Breast epithelium (tissue), 4 donors: ENCODE measurements around the gene GNG7. TPM values are rescaled to one million over a fixed set of nuclear protein-coding genes. Genes with fewer than 3 reads are reported as not detected.

Experiments
- DNase-seq, 2 donors: peaks; one replicate each; pipeline ENCODE4 v3.0.0-alpha.2; 2019; ENCODE audit warnings: low spot score in 2 of 2
- H3K27ac ChIP-seq, 2 donors: fragments of 200-600 bp; sonication (generic) in 1 of 2; one replicate each; pipeline ENCODE4 v1.5.1; 2016 to 2019; ENCODE audit warnings: mild to moderate bottlenecking in 1 of 2
- H3K27me3 ChIP-seq, 2 donors: fragments of 200-600 bp; sonication (generic) in 1 of 2; one replicate each; pipeline versions ENCODE4 v1.5.1 to v1.6.0; 2017 to 2019; ENCODE audit warnings: control low read depth in 1 of 2, mild to moderate bottlenecking in 1 of 2
- H3K36me3 ChIP-seq: fragments of 200-600 bp; one replicate; pipeline ENCODE4 v1.5.1; 2019
- H3K4me1 ChIP-seq, 2 donors: fragments of 200-600 bp; sonication (generic); one replicate each; pipeline ENCODE4 v1.5.1; 2016 to 2019; ENCODE audit warnings: control low read depth in 1 of 2
- H3K4me3 ChIP-seq, 3 donors: fragments of 200-600 bp; sonication (generic); 1 replicate in 2 of 3; 2 replicates in 1 of 3; pipeline ENCODE4 v1.5.1; 2016 to 2019; ENCODE audit warnings: mild to moderate bottlenecking in 3 of 3, moderate library complexity in 2 of 3
- H3K9me3 ChIP-seq, 2 donors: fragments of 200-600 bp; sonication (generic) in 1 of 2; one replicate each; pipeline ENCODE4 v1.5.1; 2016 to 2019; ENCODE audit warnings: control low read depth in 1 of 2
- POLR2A ChIP-seq: fragments of 450-650 bp; IDR thresholded peaks from one replicate; pipeline ENCODE4 v1.6.1; 2016; ENCODE audit warnings: antibody characterized with exemption, mild to moderate bottlenecking, moderate library complexity
- POLR2AphosphoS5 ChIP-seq, 3 donors: sonication (generic); formaldehyde crosslinking; IDR thresholded peaks; one replicate each; pipeline ENCODE4 v1.6.1; 2017; ENCODE audit warnings: antibody characterized with exemption in 3 of 3
- intact Hi-C: fragments of 100-400 bp; cut with DNase I; formaldehyde crosslinking; loops from one replicate; pipeline ENCODE4 v1.15.1; 2023; ENCODE audit warnings: low total_unique reads
- total RNA-seq, 3 donors: library from RNA; depleted of rRNA; stranded (reverse); fragments of >200 nt; gene quantifications; one replicate each; pipeline ENCODE4 v1.1.0, GENCODE V29; 2016
- TF ChIP-seq, protein P1 (sequence below), 3 donors: fragments of 450-650 bp; IDR thresholded peaks; one replicate each; pipeline ENCODE4 v1.5.1; 2016 to 2017; ENCODE audit warnings: antibody characterized with exemption in 3 of 3, mild to moderate bottlenecking in 3 of 3, moderate library complexity in 3 of 3

GNG7 gene
- total RNA-seq, 3 donors from 2014 or later: 1.6 to 7.8 (median 4.3) TPM

DNA sequence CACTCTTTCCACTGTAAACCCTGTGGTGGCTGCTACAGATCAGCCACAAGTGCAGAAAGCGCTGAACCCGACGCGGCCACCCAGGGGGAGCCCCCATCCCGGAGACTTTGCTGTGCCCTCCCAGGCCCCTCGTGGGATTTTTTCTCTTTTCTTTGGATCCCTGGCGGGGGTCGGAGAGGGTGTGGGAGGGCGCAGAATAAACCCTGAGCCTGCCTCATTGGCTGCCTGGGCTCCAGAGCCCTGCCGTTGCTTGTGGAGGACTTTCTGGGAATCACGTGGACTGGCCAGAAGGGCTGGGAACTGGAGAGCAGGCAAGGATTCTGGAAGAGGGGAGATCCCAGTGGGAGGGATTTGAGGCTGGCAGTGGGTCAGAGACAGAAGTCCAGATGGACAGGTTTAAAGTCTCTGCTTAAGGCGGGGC is 201.6 kb downstream of the GNG7 start:
- H3K4me1 ChIP-seq: peaks cover 0 to 5% of the 10 kb centered on the region in 2 donors
- no peaks in the 10 kb centered on the region for H3K36me3 ChIP-seq
- no peaks in the 10 kb centered on the region for H3K27me3 ChIP-seq
- DNase-seq: no peak
- no peaks in the 10 kb centered on the region for H3K9me3 ChIP-seq
- no peak overlapping the region for H3K4me3 ChIP-seq
- peak overlapping the region in 1 of 2 donors; percentile 61 for H3K27ac ChIP-seq
- intact Hi-C loops: no loop called here
- TF ChIP-seq POLR2AphosphoS5 (IDR thresholded peaks at IDR 0.05) (no peak), POLR2A (no peak)
- TF ChIP-seq, protein P1, sequence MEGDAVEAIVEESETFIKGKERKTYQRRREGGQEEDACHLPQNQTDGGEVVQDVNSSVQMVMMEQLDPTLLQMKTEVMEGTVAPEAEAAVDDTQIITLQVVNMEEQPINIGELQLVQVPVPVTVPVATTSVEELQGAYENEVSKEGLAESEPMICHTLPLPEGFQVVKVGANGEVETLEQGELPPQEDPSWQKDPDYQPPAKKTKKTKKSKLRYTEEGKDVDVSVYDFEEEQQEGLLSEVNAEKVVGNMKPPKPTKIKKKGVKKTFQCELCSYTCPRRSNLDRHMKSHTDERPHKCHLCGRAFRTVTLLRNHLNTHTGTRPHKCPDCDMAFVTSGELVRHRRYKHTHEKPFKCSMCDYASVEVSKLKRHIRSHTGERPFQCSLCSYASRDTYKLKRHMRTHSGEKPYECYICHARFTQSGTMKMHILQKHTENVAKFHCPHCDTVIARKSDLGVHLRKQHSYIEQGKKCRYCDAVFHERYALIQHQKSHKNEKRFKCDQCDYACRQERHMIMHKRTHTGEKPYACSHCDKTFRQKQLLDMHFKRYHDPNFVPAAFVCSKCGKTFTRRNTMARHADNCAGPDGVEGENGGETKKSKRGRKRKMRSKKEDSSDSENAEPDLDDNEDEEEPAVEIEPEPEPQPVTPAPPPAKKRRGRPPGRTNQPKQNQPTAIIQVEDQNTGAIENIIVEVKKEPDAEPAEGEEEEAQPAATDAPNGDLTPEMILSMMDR (IDR thresholded peaks at IDR 0.05): no peak

DNA sequence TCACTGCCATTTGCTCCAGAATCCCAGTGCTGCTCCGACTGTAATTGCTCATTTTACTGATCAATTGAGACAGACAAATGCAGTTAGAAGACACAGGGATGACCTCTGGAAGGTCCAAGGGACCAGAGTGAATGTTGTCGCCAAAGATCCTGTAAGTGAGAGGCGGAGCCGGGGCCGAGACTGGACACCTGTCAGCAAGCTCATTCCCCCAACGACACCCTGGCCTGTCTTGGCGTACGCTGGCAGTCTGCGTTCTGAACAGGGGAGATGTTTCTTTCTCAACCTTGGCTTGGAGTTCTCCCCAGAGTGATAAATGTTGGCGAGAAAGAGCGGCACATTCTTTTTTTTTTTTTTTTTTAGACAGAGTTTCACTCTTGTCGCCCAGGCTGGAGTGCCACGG is 202.3 kb downstream of the GNG7 start:
- TF ChIP-seq POLR2AphosphoS5 (IDR thresholded peaks at IDR 0.05) (no peak), POLR2A (no peak)
- TF ChIP-seq, protein P1 (IDR thresholded peaks at IDR 0.05): no peak
- intact Hi-C loops: no loop called here

DNA sequence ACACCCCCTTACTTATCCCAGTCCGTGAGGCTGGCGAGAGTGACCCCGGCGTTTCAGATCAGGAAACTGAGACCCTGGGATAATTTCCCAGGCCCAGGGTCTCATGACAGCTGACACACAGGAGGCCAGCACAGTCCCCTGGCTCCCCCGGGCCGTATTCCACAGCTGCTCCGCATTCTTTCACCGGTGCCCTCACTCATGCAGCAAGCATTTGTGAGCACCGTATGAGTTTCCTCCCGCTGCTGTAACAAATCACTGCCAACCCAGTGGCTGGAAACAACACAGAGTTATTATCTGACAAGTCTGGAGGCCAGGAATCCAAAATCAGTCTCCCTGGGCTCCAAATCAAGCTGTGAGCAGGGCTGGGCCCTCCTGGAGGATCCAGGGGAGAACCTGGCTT is 205.3 kb downstream of the GNG7 start:
- Histone ChIP-seq H3K27ac (peak overlapping the region in 1 of 2 donors; percentile 95), H3K4me1 (peaks cover 0 to 6% of the 10 kb centered on the region in 2 donors), H3K27me3 (no peaks in the 10 kb centered on the region), H3K36me3 (no peaks in the 10 kb centered on the region), H3K4me3 (no peak overlapping the region), H3K9me3 (no peaks in the 10 kb centered on the region)
- no peak for DNase-seq
- TF ChIP-seq, protein P1 (IDR thresholded peaks at IDR 0.05): no peak
- intact Hi-C loops: no loop called here

More for the DNA sequence above, 202.3 kb downstream of the GNG7 start:
- Histone ChIP-seq H3K4me1 (peaks cover 0 to 6% of the 10 kb centered on the region in 2 donors), H3K27me3 (no peaks in the 10 kb centered on the region), H3K36me3 (no peaks in the 10 kb centered on the region), H3K9me3 (no peaks in the 10 kb centered on the region), H3K27ac (peak overlapping the region in 1 of 2 donors; percentile 61), H3K4me3 (no peak overlapping the region)
- DNase-seq: no peak

DNA sequence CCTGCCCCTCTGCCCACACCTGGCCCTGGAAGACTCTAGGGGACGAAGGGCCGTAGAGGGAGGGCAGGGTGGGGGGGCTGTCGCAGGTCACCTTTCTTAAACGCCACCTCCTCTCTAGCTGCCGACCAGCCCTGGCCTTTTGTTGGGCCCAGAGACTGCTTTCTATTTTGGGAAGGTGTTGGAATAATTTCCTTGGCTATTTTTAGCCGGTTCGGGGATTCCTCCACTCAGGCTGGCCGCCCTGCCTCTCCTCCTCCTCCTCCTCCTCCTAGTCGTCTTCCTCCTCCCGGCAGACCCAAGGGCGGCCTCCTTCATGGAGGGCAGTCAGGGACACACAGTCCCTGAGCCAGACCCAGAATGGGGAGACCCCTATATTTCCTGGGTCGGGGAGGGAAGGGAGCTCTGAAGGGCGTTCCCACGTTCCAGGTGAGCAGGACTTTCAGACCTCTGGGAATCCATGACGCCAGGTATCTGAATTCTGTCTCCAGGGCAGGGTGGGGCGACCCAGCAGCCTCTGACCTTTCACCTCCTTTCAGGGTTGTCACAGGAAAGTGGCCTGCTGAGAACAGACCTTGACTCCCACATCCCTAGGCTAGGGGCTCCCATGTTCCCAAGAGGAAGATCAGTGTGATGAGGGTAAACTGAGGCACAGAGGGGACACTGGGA is 206.7 kb downstream of the GNG7 start:
- Histone ChIP-seq H3K9me3 (no peaks in the 10 kb centered on the region), H3K27ac (peak overlapping the region; percentile 83 to 95), H3K36me3 (no peaks in the 10 kb centered on the region), H3K4me3 (peak overlapping the region; percentile 48 to 70 (median 65)), H3K4me1 (peaks cover 0 to 14% of the 10 kb centered on the region in 2 donors), H3K27me3 (no peaks in the 10 kb centered on the region)
- DNase-seq: peak in 1 of 2 donors; percentile 30
- no peak for TF ChIP-seq POLR2A
- no peak for TF ChIP-seq POLR2AphosphoS5 (IDR thresholded peaks at IDR 0.05)
- TF ChIP-seq, protein P1 (IDR thresholded peaks at IDR 0.05): no peak
- intact Hi-C loops: no loop called here

DNA sequence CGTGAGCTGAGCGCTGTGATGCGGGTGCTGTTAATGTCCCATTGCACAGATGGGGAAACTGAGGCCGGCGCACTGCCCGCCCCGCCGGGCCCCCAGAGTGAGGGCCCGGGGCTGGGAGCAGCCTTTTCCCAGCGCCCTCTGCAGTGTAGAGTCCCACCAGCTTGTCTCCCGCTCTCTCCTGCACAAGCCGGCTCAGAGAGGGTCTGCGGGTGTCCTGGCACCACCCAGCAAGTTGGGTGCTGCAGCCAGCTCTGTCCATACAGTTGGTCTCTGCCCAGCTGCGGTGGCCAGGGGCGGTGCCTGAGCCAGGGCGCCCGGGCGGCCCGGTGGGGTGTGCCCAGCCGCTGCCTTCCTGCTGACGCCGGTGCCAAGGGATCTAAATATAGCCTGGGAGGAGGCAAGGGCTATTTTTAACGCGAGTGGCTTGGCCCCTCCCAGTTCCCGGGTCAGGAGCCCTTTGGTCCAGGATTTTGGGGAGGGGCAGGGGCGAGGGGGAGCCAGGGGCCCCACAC is 207.3 kb downstream of the GNG7 start:
- DNase-seq: peak; percentile 83 to 89
- intact Hi-C loops: no loop called here
- no peaks in the 10 kb centered on the region for H3K36me3 ChIP-seq
- TF ChIP-seq POLR2AphosphoS5 (IDR thresholded peaks at IDR 0.05) (peak in 1 of 3 donors; percentile 2), POLR2A (no peak)
- TF ChIP-seq, protein P1 (IDR thresholded peaks at IDR 0.05): no peak
- peaks cover 0 to 16% of the 10 kb centered on the region in 2 donors for H3K4me1 ChIP-seq
- H3K4me3 ChIP-seq: peak overlapping the region; percentile 48 to 70 (median 65)
- peak overlapping the region; percentile 83 to 95 for H3K27ac ChIP-seq
- no peaks in the 10 kb centered on the region for H3K9me3 ChIP-seq
- H3K27me3 ChIP-seq: no peaks in the 10 kb centered on the region
